Neuron (in vitro differentiated cells): ENCODE measurements around the gene PRPH.
"Not testable (repeated sequence)": the region's sequence is repeated elsewhere in the genome, so short reads cannot be mapped to it uniquely, and the experiment has no call there.

Experiments used
- H2AFZ ChIP-seq: one replicate; pipeline ENCODE4 v1.6.1; 2013; ENCODE audit warnings: low read depth, mild to moderate bottlenecking, inconsistent platforms, low read length, moderate library complexity
- H3K27me3 ChIP-seq: one replicate; pipeline ENCODE4 v1.6.1; 2013; ENCODE audit warnings: low read length; ENCODE audit not compliant: insufficient read depth
- H3K36me3 ChIP-seq: one replicate; pipeline ENCODE4 v1.6.1; 2013; ENCODE audit warnings: low read length; ENCODE audit not compliant: insufficient read depth
- H3K4me1 ChIP-seq: one replicate; pipeline ENCODE4 v1.6.1; 2013; ENCODE audit warnings: low read length; ENCODE audit not compliant: insufficient read depth
- H3K4me3 ChIP-seq: 2 replicates; pipeline ENCODE4 v1.5.1; 2013; ENCODE audit warnings: mild to moderate bottlenecking, low read length, moderate library complexity
- H3K9me3 ChIP-seq: one replicate; pipeline ENCODE4 v1.6.1; 2013; ENCODE audit warnings: low read length

PRPH gene

DNA sequence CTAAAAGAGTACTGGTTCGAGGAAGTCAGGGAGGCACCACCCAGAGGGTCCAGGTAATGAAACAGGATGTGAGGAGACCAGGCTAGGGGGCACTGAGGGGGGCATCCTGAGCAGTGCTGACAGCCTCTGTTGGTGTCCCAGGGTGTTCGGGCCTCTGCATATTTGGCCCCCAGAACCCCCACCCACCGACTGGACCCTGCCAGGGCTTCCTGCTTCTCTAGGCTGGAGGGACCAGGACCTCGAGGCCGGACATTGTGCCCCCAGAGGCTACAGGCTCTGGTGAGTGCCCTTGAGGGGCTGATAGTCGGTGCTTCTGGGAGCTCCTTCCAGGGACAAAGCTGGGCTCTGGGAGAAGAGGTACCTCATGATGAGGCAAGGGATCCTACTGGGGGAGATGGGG lies 30.7 kb downstream of the PRPH start:
- H3K27me3 ChIP-seq: no peaks in the 10 kb centered on the region
- H3K36me3 ChIP-seq: peaks cover 32% of the 10 kb centered on the region
- no peak overlapping the region for H2AFZ ChIP-seq
- H3K4me1 ChIP-seq: peaks cover 13% of the 10 kb centered on the region
- H3K9me3 ChIP-seq: no peaks in the 10 kb centered on the region
- H3K4me3 ChIP-seq: no peak overlapping the region

DNA sequence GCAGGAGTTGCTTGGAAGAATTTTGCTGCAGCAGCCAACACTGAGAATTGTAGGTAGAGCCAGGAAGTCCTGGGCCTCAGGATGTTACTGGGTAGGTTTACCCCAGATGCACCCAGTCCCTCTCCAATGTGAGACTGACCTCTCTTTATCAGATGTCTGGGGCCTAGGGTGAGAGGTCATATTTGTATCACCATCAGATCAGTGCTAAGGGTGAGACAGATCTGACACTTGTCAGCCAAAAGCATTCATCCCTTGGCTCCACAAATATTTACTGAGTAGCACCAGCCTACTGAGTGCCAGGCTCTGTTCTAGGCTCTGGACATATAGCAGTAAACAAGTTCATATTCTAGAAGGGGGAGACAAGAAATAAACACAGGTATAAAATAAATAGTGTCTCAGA lies 32.4 kb downstream of the PRPH start:
- Histone ChIP-seq H3K36me3 (peaks cover 35% of the 10 kb centered on the region), H3K9me3 (no peaks in the 10 kb centered on the region), H3K4me3 (no peak overlapping the region), H2AFZ (no peak overlapping the region), H3K4me1 (peaks cover 11% of the 10 kb centered on the region), H3K27me3 (no peaks in the 10 kb centered on the region)

DNA sequence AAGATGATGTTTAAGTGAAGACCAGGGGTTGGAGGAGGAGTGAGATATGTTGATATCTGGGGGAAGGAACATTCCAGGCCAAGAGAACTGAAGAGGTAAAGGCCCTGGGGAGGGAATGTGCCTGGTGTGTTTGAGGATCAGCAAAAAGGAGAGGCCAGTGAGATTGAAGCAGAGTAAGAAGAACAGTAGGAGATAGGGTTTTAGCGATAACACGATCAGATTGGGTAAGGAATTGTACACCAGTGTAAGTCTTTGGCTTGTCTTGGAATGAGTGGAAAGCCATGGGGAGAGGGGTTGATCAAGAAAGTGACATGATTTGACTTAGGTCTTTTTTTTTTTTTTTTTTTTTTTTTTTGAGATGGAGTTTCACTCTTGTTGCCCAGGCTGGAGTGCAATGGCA lies 32.9 kb downstream of the PRPH start:
- no peaks in the 10 kb centered on the region for H3K9me3 ChIP-seq
- H3K27me3 ChIP-seq: no peaks in the 10 kb centered on the region
- no peak overlapping the region for H3K4me3 ChIP-seq
- peaks cover 10% of the 10 kb centered on the region for H3K4me1 ChIP-seq
- H2AFZ ChIP-seq: no peak overlapping the region
- peaks cover 35% of the 10 kb centered on the region for H3K36me3 ChIP-seq

GRCh38 chr12:49328816-49329215 lies 33.9 kb downstream of the PRPH start:
- no peak overlapping the region for H2AFZ ChIP-seq
- peaks cover 3% of the 10 kb centered on the region for H3K4me1 ChIP-seq
- no peaks in the 10 kb centered on the region for H3K27me3 ChIP-seq
- H3K9me3 ChIP-seq: no peaks in the 10 kb centered on the region
- no peak overlapping the region for H3K4me3 ChIP-seq
- H3K36me3 ChIP-seq: peaks cover 35% of the 10 kb centered on the region

- no peaks in the 10 kb centered on the region for H3K9me3 ChIP-seq
- H3K4me3 ChIP-seq: no peak overlapping the region
- peaks cover 6% of the 10 kb centered on the region for H3K27me3 ChIP-seq
- peaks cover 35% of the 10 kb centered on the region for H3K36me3 ChIP-seq
- no peaks in the 10 kb centered on the region for H3K4me1 ChIP-seq
- H2AFZ ChIP-seq: no peak overlapping the region
Observed at GRCh38 chr12:49330032-49330619, 35.2 kb downstream of the PRPH start.

DNA sequence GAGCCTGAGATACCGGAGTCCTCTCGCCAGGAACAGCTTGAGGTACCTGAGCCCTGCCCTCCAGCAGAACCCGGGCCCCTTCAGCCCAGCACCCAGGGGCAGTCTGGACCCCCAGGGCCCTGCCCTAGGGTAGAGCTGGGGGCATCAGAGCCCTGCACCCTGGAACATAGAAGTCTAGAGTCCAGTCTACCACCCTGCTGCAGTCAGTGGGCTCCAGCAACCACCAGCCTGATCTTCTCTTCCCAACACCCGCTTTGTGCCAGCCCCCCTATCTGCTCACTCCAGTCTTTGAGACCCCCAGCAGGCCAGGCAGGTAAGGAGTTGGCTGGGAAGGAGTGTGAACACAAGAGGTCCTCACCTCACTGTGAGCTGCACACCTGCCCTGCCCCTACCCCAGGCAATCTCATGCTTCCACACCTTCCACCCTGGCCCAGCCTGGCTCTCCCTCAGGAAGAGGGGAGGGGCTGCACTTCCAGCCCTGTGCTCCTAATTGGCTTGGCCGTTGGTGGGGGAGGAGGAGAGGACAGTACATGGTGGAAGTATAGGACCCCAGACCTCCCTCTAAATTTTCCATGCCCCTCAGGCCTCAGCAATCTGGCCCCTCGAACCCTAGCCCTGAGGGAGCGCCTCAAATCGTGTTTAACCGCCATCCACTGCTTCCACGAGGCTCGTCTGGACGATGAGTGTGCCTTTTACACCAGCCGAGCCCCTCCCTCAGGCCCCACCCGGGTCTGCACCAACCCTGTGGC lies 35.9 kb downstream of the PRPH start:
- peaks cover 35% of the 10 kb centered on the region for H3K36me3 ChIP-seq
- peaks cover 2% of the 10 kb centered on the region for H3K9me3 ChIP-seq
- H3K4me1 ChIP-seq: no peaks in the 10 kb centered on the region
- H2AFZ ChIP-seq: no peak overlapping the region
- H3K4me3 ChIP-seq: no peak overlapping the region
- H3K27me3 ChIP-seq: peaks cover 13% of the 10 kb centered on the region

- H3K9me3 ChIP-seq: peaks cover 3% of the 10 kb centered on the region
- peaks cover 29% of the 10 kb centered on the region for H3K36me3 ChIP-seq
- no peak overlapping the region for H3K4me3 ChIP-seq
- H3K27me3 ChIP-seq: peaks cover 21% of the 10 kb centered on the region
- no peak overlapping the region for H2AFZ ChIP-seq
- no peaks in the 10 kb centered on the region for H3K4me1 ChIP-seq
Observed at GRCh38 chr12:49331380-49332222, 36.7 kb downstream of the PRPH start.

- Histone ChIP-seq H3K9me3 (peaks cover 3% of the 10 kb centered on the region), H3K36me3 (peaks cover 22% of the 10 kb centered on the region), H3K27me3 (peaks cover 27% of the 10 kb centered on the region), H2AFZ (no peak overlapping the region), H3K4me1 (peaks cover 3% of the 10 kb centered on the region), H3K4me3 (no peak overlapping the region)
Observed at GRCh38 chr12:49332441-49332861, 37.5 kb downstream of the PRPH start.

DNA sequence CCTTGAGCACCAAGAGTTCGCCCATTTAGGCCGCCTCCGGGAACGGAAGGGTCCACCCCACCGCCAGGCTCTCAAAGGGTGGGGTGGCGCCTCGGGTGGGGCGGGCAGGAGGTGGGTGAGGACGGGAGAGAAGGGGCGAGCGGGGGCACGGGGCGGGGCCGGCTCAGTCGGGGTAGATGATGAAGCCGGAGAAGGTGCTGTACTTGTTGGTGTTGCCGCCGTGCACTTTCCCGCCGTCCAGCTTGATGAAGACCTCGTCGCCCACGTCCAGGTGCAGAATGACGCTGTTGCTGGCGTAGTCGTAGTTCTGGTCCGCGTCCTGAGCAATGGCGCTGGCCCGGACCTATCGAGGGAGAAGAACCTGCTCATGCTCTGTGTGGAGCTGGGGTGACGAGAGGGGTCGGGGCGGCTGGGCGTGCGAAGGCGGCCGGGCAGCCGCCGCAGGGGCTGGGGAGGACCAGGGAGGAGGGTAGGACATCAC lies 38.0 kb downstream of the PRPH start:
- peaks cover 3% of the 10 kb centered on the region for H3K9me3 ChIP-seq
- H3K4me1 ChIP-seq: peaks cover 8% of the 10 kb centered on the region
- no peak overlapping the region for H2AFZ ChIP-seq
- H3K36me3 ChIP-seq: peaks cover 19% of the 10 kb centered on the region
- peaks cover 30% of the 10 kb centered on the region for H3K27me3 ChIP-seq
- H3K4me3 ChIP-seq: no peak overlapping the region

DNA sequence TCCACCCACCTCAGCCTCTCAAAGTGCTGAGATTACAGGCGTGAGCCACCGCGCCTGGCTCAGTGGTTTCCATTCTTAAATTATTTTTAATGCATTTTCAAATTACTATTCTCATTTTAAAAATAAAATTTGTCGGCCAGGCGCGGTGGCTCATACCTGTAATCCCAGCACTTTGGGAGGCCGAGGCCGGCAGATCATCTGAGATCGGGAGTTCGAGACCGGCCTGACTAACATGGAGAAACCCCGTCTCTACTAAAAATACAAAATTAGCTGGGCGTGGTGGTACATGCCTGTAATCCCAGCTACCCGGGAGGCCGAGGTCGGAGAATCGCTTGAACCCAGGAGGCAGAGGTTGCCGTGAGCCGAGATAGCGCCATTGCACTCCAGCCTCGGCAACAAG lies 38.8 kb downstream of the PRPH start:
- H3K9me3 ChIP-seq, H3K4me3 ChIP-seq, H2AFZ ChIP-seq: not testable (repeated sequence)
- Histone ChIP-seq H3K27me3 (peaks cover 32% of the 10 kb centered on the region), H3K4me1 (peaks cover 16% of the 10 kb centered on the region), H3K36me3 (peaks cover 18% of the 10 kb centered on the region)

GRCh38 chr12:49334226-49334625 lies 39.3 kb downstream of the PRPH start:
- Histone ChIP-seq H3K27me3 (peaks cover 32% of the 10 kb centered on the region), H3K4me3 (no peak overlapping the region)

GRCh38 chr12:49334681-49335080 lies 39.7 kb downstream of the PRPH start:
- Histone ChIP-seq H2AFZ (no peak overlapping the region), H3K4me3 (no peak overlapping the region), H3K36me3 (peaks cover 12% of the 10 kb centered on the region), H3K4me1 (peaks cover 25% of the 10 kb centered on the region), H3K9me3 (peaks cover 3% of the 10 kb centered on the region), H3K27me3 (peaks cover 34% of the 10 kb centered on the region)

More at GRCh38 chr12:49334226-49334625, 39.3 kb downstream of the PRPH start:
- Histone ChIP-seq H2AFZ (no peak overlapping the region), H3K4me1 (peaks cover 21% of the 10 kb centered on the region), H3K36me3 (peaks cover 14% of the 10 kb centered on the region), H3K9me3 (peaks cover 3% of the 10 kb centered on the region)
